ENCODE results near the gene MRPL33.

- TF ChIP-seq CTCF (IDR thresholded peaks at IDR 0.05; ENCODE audit: poor library complexity, severe bottlenecking) (no peak), POLR2AphosphoS5 (IDR thresholded peaks at IDR 0.05) (no peak), TAF1 (IDR thresholded peaks at IDR 0.05; ENCODE audit: low read depth) (no peak), SMC3 (conservative IDR thresholded peaks at IDR 0.05; ENCODE audit: poor library complexity) (no peak), REST (IDR thresholded peaks at IDR 0.05; ENCODE audit: borderline replicate concordance) (no peak)
Observed at GRCh38 chr2:27815860-27816438, 44.4 kb downstream of the MRPL33 start.

Data from neural cell (in vitro differentiated cells).